ENCODE results near the gene FAM89B. TPM values are rescaled to one million over a fixed set of nuclear protein-coding genes. Genes with fewer than 3 reads are reported as not detected.

FAM89B gene
- total RNA-seq, 6 donors from 2014 or later: 27.9 to 65.8 (median 45.3) TPM

DNA sequence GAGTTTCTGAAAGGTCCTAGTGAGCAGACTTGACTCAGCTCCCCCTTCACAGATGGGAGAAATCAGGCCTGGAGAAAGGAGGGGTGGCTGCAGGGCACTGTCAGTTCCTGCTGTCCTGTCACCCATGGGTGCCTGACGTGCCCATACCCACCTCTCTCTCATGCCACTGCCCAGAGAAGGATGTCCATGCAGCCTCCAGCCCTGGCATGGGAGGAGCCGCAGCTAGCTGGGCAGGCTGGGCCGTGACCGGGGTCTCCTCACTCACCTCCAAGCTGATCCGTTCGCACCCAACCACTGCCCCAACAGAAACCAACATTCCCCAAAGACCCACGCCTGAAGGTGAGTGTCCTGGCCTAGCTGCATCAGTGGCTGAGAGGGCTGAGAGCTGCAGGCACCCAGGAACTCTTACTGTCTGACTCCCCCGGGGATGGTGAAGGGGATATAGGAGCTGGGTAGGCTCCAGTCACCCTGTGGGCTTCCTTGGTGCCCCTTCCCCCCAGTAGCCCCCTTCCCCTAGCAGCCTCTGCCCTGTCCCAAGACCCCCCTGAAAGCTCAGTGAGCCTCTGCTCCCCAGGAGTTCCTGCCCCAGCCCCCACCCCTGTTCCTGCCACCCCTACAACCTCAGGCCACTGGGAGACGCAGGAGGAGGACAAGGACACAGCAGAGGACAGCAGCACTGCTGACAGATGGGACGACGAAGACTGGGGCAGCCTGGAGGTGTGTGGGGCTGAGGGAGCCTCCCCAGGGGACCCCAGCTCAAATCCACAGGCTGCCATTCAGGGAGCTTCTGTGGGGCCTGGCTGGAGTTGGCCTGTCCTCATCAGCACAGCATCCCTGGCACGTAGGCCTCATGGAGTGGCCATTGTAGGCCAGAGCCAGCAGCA lies 35.7 kb upstream of the FAM89B start:
- peaks cover 10 to 75% (median 59%) of the 10 kb centered on the region in 4 donors for H3K36me3 ChIP-seq
- no peaks in the 10 kb centered on the region for H3K27me3 ChIP-seq
- ATAC-seq (ENCODE audit: low FRiP score in 2 of 2) (no peak), DNase-seq (no peak)
- H3K4me3 ChIP-seq: no peak overlapping the region
- no peaks in the 10 kb centered on the region for H3K9me3 ChIP-seq
- TF ChIP-seq POLR2A (IDR thresholded peaks at IDR 0.05) (no peak), EP300 (IDR thresholded peaks at IDR 0.05) (no peak), POLR2AphosphoS5 (IDR thresholded peaks at IDR 0.05) (no peak)
- TF ChIP-seq, protein P1, sequence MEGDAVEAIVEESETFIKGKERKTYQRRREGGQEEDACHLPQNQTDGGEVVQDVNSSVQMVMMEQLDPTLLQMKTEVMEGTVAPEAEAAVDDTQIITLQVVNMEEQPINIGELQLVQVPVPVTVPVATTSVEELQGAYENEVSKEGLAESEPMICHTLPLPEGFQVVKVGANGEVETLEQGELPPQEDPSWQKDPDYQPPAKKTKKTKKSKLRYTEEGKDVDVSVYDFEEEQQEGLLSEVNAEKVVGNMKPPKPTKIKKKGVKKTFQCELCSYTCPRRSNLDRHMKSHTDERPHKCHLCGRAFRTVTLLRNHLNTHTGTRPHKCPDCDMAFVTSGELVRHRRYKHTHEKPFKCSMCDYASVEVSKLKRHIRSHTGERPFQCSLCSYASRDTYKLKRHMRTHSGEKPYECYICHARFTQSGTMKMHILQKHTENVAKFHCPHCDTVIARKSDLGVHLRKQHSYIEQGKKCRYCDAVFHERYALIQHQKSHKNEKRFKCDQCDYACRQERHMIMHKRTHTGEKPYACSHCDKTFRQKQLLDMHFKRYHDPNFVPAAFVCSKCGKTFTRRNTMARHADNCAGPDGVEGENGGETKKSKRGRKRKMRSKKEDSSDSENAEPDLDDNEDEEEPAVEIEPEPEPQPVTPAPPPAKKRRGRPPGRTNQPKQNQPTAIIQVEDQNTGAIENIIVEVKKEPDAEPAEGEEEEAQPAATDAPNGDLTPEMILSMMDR (IDR thresholded peaks at IDR 0.05): no peak
- H3K4me1 ChIP-seq: peaks cover 15 to 26% (median 19%) of the 10 kb centered on the region in 4 donors
- WGBS, 2 donors: 90 to 94% methylated on average over 4 to 12 of the region's 12 CpGs
- H3K27ac ChIP-seq: peak overlapping the region in 1 of 4 donors; percentile 12

DNA sequence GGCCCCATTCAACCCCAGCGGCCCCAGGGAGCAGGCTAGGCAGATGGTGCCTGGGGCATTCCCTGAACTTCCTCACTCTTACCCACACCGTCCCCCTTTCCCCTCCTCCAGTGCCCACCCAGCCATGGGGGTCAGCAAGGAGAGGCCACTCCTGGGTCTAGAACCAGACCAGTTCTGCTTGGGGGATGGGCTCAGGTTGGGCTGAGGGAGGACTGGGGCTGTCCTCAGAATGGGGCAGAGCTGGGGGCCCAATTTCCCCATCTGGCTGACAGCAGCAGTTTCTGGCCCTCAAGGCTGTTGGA lies 35.1 kb upstream of the FAM89B start:
- Histone ChIP-seq H3K9me3 (no peaks in the 10 kb centered on the region), H3K4me1 (peaks cover 18 to 31% (median 23%) of the 10 kb centered on the region in 4 donors), H3K27me3 (no peaks in the 10 kb centered on the region), H3K27ac (peak overlapping the region in 1 of 4 donors; percentile 12), H3K4me3 (no peak overlapping the region), H3K36me3 (peaks cover 10 to 69% (median 54%) of the 10 kb centered on the region in 4 donors)
- DNase-seq: no peak
- 95% methylated on average over 2 of the region's 2 CpGs; no CpG with 5 or more reads in 1 of the 2 donors for WGBS, 2 donors
- TF ChIP-seq POLR2A (IDR thresholded peaks at IDR 0.05): no peak
- no peak for ATAC-seq (ENCODE audit: low FRiP score in 2 of 2)

DNA sequence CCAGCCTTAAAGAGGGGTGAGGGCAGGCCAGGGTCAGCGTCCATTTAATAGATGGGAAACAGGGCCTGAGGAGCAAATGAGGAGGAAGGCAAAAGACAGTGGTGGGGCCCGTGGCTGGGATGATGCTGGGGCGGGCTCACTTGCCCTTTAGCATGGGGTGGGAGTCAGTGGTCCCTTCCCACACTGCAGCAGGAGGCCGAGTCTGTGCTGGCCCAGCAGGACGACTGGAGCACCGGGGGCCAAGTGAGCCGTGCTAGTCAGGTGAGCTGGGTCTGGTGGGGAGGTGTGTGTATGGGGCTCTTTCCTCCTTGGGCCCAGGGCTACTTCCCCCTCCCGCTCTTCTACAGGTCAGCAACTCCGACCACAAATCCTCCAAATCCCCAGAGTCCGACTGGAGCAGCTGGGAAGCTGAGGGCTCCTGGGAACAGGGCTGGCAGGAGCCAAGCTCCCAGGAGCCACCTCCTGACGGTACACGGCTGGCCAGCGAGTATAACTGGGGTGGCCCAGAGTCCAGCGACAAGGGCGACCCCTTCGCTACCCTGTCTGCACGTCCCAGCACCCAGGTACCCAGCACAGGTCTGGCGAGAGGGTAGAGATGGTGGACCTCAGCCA lies 34.6 kb upstream of the FAM89B start:
- Histone ChIP-seq H3K4me1 (peaks cover 18 to 31% (median 23%) of the 10 kb centered on the region in 4 donors), H3K4me3 (no peak overlapping the region), H3K27me3 (no peaks in the 10 kb centered on the region), H3K27ac (no peak overlapping the region), H3K9me3 (no peaks in the 10 kb centered on the region), H3K36me3 (peaks cover 7 to 65% (median 49%) of the 10 kb centered on the region in 4 donors)
- TF ChIP-seq POLR2AphosphoS5 (IDR thresholded peaks at IDR 0.05): no peak
- no peak for DNase-seq
- 89 to 90% methylated on average over 13 to 18 of the region's 18 CpGs for WGBS, 2 donors
- no peak for ATAC-seq (ENCODE audit: low FRiP score in 2 of 2)

DNA sequence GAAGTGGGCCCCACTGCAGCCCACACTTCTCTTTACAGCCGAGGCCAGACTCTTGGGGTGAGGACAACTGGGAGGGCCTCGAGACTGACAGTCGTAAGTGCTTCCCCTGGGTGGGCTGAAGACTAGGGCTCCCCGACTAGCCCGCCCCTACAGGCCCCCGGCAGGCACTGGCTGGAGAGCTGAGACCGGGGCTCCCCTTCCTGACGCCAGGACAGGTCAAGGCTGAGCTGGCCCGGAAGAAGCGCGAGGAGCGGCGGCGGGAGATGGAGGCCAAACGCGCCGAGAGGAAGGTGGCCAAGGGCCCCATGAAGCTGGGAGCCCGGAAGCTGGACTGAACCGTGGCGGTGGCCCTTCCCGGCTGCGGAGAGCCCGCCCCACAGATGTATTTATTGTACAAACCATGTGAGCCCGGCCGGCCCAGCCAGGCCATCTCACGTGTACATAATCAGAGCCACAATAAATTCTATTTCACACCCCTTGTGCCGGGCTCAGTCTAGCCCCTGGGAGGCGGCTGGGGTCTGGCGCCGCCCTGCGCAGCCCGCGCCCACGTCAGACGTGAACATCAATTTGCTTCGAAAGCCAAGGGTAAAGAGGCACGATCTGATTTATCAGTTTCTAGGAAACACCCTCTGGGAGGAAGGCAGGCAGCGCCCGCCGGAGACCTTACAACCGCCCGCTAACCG lies 34.0 kb upstream of the FAM89B start:
- DNase-seq (peak in 1 of 2 donors; percentile 85), ATAC-seq (ENCODE audit: low FRiP score in 2 of 2) (no peak)
- Histone ChIP-seq H3K9me3 (no peaks in the 10 kb centered on the region), H3K27me3 (no peaks in the 10 kb centered on the region), H3K36me3 (peaks cover under 1 to 58% (median 43%) of the 10 kb centered on the region in 4 donors), H3K27ac (no peak overlapping the region), H3K4me1 (peaks cover 18 to 31% (median 23%) of the 10 kb centered on the region in 4 donors), H3K4me3 (no peak overlapping the region)
- 94 to 95% methylated on average over 34 to 43 of the region's 43 CpGs for WGBS, 2 donors
- TF ChIP-seq POLR2A (IDR thresholded peaks at IDR 0.05) (no peak), EP300 (IDR thresholded peaks at IDR 0.05) (no peak), POLR2AphosphoS5 (IDR thresholded peaks at IDR 0.05) (no peak)
- TF ChIP-seq, protein P1 (IDR thresholded peaks at IDR 0.05): no peak

DNA sequence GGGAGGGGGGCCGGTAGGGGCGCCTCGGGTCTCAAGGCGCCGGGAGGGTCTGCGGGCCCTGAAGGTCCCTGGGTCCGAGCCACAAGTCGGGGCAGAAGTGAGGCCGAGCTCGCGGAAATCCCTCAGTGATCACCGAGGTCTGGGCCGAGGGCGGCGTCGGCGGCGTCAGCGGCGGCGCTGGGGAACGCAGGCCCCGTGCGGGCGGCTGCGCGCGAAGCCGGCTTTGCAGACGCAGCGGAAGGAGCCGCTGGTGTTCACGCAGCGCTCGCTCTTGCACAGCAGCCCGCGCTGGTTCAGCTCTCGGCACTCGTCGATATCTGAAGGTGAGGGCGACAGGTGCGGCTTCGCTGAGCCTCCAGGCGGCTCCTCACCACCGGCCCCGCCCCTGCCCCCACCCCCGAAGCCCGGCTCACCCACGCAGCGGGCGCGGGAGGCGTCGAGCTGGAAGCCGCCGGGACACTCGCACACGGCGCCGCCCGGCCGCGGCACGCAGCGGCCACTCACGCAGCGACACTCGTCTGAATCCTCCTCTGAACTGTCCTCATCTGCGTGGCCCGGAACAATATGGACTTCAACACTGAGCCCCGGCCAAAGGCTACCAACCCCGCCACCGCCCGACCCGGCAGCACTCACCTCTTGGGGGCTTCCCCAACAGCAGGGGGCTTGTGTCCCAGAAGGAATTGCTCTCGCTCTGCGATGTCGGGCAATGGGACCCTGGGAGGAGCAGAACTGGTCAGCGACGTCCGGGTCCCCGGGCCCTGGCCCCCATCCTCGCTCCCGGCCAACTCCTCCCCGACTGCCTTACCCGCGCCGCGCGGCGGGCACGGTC lies 33.2 kb upstream of the FAM89B start:
- 91 to 93% methylated on average over 35 to 83 of the region's 92 CpGs for WGBS, 2 donors
- peaks cover 0 to 52% (median 38%) of the 10 kb centered on the region in 4 donors for H3K36me3 ChIP-seq
- H3K27me3 ChIP-seq: no peaks in the 10 kb centered on the region
- peak in 1 of 2 donors; percentile 87 for DNase-seq
- H3K9me3 ChIP-seq: no peaks in the 10 kb centered on the region
- ATAC-seq (ENCODE audit: low FRiP score in 2 of 2): no peak
- H3K27ac ChIP-seq: peak overlapping the region; percentile 82 to 94 (median 90)
- H3K4me3 ChIP-seq: peak overlapping the region in 3 of 4 donors; percentile 48 to 68 (median 66)
- no peak for TF ChIP-seq EP300 (IDR thresholded peaks at IDR 0.05)
- TF ChIP-seq POLR2A (IDR thresholded peaks at IDR 0.05): no peak
- TF ChIP-seq POLR2AphosphoS5 (IDR thresholded peaks at IDR 0.05): no peak
- TF ChIP-seq, protein P1 (IDR thresholded peaks at IDR 0.05): no peak
- peaks cover 18 to 31% (median 23%) of the 10 kb centered on the region in 4 donors for H3K4me1 ChIP-seq
